HEK293 (cell line): ENCODE data around the gene ACTRT2.

Experiments
- EGR2 ChIP-seq: fragments of 450-650 bp; formaldehyde crosslinking; IDR thresholded peaks from 2 replicates; pipeline ENCODE4 v1.5.1; 2016; ENCODE audit warnings: low read depth, missing biosample characterization, missing genetic modification characterization
- HOXC10 ChIP-seq: sonication (generic); formaldehyde crosslinking; IDR thresholded peaks from 2 replicates; pipeline ENCODE4 v1.8.1; 2023; ENCODE audit warnings: mild to moderate bottlenecking, missing genetic modification reagents
- IKZF3 ChIP-seq: fragments of 450-650 bp; IDR thresholded peaks from 2 replicates; pipeline ENCODE4 v1.5.0; 2018; ENCODE audit warnings: missing biosample characterization, mild to moderate bottlenecking, missing genetic modification characterization, moderate library complexity
- KLF17 ChIP-seq: fragments of 450-650 bp; formaldehyde crosslinking; IDR thresholded peaks from 2 replicates; pipeline ENCODE4 v1.5.1; 2016; ENCODE audit warnings: missing biosample characterization, missing genetic modification characterization
- KLF7 ChIP-seq: fragments of 450-650 bp; formaldehyde crosslinking; IDR thresholded peaks from 2 replicates; pipeline ENCODE4 v1.5.1; 2016; ENCODE audit warnings: missing biosample characterization, missing genetic modification characterization, borderline replicate concordance
- KLF9 ChIP-seq: fragments of 450-650 bp; formaldehyde crosslinking; IDR thresholded peaks from 2 replicates; pipeline ENCODE4 v1.5.1; 2016; ENCODE audit warnings: missing biosample characterization, missing genetic modification characterization, low read depth
- REST ChIP-seq: fragments of 450-650 bp; formaldehyde crosslinking; IDR thresholded peaks from 2 replicates; pipeline ENCODE4 v1.5.1; 2016; ENCODE audit warnings: missing biosample characterization, missing genetic modification characterization
- ZBTB44 ChIP-seq: fragments of 450-650 bp; IDR thresholded peaks from 2 replicates; pipeline ENCODE4 v1.5.1; 2018; ENCODE audit warnings: missing biosample characterization, mild to moderate bottlenecking, missing genetic modification characterization
- ZBTB8A ChIP-seq: fragments of 450-650 bp; formaldehyde crosslinking; IDR thresholded peaks from 2 replicates; pipeline ENCODE4 v1.5.1; 2016; ENCODE audit warnings: missing biosample characterization, missing genetic modification characterization
- ZNF10 ChIP-seq: fragments of 450-650 bp; formaldehyde crosslinking; IDR thresholded peaks from 2 replicates; pipeline ENCODE4 v1.5.1; 2017; ENCODE audit warnings: missing biosample characterization, missing genetic modification characterization
- ZNF211 ChIP-seq: fragments of 450-650 bp; formaldehyde crosslinking; IDR thresholded peaks from 2 replicates; pipeline ENCODE4 v1.5.1; 2016; ENCODE audit warnings: low read depth, missing biosample characterization, missing genetic modification characterization
- ZNF248 ChIP-seq: fragments of 450-650 bp; formaldehyde crosslinking; IDR thresholded peaks from 2 replicates; pipeline ENCODE4 v1.5.1; 2017; ENCODE audit warnings: missing biosample characterization, missing genetic modification characterization
- ZNF335 ChIP-seq: fragments of 450-650 bp; formaldehyde crosslinking; conservative IDR thresholded peaks from 2 replicates; pipeline ENCODE4 v1.5.1; 2016; ENCODE audit warnings: missing biosample characterization, missing genetic modification characterization
- ZNF645 ChIP-seq: fragments of 450-650 bp; formaldehyde crosslinking; IDR thresholded peaks from 2 replicates; pipeline ENCODE4; 2016; ENCODE audit warnings: missing biosample characterization, missing genetic modification characterization
- ZNF664 ChIP-seq: fragments of 450-650 bp; formaldehyde crosslinking; IDR thresholded peaks from 2 replicates; pipeline ENCODE4 v1.5.1; 2016; ENCODE audit warnings: missing biosample characterization, missing genetic modification characterization
- ZNF830 ChIP-seq: fragments of 450-650 bp; IDR thresholded peaks from 2 replicates; pipeline ENCODE4 v1.5.0; 2018; ENCODE audit warnings: missing biosample characterization, missing genetic modification characterization, low read depth, mild to moderate bottlenecking, moderate library complexity
- TF ChIP-seq, protein P1 (sequence below): fragments of 450-650 bp; formaldehyde crosslinking; IDR thresholded peaks from 2 replicates; pipeline ENCODE4 v1.5.1; 2016; ENCODE audit warnings: missing biosample characterization, missing genetic modification characterization, borderline replicate concordance
- TF ChIP-seq, protein P2 (sequence below): fragments of 450-650 bp; formaldehyde crosslinking; IDR thresholded peaks from 2 replicates; pipeline ENCODE4 v1.5.1; 2016; ENCODE audit warnings: missing biosample characterization, missing genetic modification characterization, low read depth
- TF ChIP-seq, protein P3 (sequence below): fragments of 450-650 bp; formaldehyde crosslinking; conservative IDR thresholded peaks from 2 replicates; pipeline ENCODE4 v1.5.1; 2016; ENCODE audit warnings: low read depth, missing biosample characterization, missing genetic modification characterization

The ACTRT2 gene

GRCh38 chr1:2985694-2986548, 35.3 kb upstream of the ACTRT2 start (continued):
- TF ChIP-seq ZNF645 (tag by site-specific recombination), result 0 out of 2 replicates have a peak, but pooled peaks have one; percentile 3
- no peak for TF ChIP-seq ZBTB44 (tag by site-specific recombination)
- TF ChIP-seq ZNF248, result no peak
- no peak for TF ChIP-seq KLF17 (tag by site-specific recombination)
- no peak for TF ChIP-seq IKZF3
- no peak for TF ChIP-seq ZBTB8A (tag by site-specific recombination)
- TF ChIP-seq ZNF335 (tag by site-specific recombination), result no peak
- TF ChIP-seq HOXC10 (CRISPR knock-in tag), result no peak
- TF ChIP-seq, protein P1, sequence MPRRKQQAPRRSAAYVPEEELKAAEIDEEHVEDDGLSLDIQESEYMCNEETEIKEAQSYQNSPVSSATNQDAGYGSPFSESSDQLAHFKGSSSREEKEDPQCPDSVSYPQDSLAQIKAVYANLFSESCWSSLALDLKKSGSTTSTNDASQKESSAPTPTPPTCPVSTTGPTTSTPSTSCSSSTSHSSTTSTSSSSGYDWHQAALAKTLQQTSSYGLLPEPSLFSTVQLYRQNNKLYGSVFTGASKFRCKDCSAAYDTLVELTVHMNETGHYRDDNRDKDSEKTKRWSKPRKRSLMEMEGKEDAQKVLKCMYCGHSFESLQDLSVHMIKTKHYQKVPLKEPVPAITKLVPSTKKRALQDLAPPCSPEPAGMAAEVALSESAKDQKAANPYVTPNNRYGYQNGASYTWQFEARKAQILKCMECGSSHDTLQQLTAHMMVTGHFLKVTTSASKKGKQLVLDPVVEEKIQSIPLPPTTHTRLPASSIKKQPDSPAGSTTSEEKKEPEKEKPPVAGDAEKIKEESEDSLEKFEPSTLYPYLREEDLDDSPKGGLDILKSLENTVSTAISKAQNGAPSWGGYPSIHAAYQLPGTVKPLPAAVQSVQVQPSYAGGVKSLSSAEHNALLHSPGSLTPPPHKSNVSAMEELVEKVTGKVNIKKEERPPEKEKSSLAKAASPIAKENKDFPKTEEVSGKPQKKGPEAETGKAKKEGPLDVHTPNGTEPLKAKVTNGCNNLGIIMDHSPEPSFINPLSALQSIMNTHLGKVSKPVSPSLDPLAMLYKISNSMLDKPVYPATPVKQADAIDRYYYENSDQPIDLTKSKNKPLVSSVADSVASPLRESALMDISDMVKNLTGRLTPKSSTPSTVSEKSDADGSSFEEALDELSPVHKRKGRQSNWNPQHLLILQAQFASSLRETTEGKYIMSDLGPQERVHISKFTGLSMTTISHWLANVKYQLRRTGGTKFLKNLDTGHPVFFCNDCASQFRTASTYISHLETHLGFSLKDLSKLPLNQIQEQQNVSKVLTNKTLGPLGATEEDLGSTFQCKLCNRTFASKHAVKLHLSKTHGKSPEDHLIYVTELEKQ (tag by site-specific recombination), result no peak
- no peak for TF ChIP-seq KLF9 (tag by site-specific recombination)
- no peak for TF ChIP-seq KLF7
- TF ChIP-seq ZNF664, result no peak
- no peak for TF ChIP-seq REST (tag by site-specific recombination)
- TF ChIP-seq ZNF10 (tag by site-specific recombination), result no peak
- TF ChIP-seq, protein P2, sequence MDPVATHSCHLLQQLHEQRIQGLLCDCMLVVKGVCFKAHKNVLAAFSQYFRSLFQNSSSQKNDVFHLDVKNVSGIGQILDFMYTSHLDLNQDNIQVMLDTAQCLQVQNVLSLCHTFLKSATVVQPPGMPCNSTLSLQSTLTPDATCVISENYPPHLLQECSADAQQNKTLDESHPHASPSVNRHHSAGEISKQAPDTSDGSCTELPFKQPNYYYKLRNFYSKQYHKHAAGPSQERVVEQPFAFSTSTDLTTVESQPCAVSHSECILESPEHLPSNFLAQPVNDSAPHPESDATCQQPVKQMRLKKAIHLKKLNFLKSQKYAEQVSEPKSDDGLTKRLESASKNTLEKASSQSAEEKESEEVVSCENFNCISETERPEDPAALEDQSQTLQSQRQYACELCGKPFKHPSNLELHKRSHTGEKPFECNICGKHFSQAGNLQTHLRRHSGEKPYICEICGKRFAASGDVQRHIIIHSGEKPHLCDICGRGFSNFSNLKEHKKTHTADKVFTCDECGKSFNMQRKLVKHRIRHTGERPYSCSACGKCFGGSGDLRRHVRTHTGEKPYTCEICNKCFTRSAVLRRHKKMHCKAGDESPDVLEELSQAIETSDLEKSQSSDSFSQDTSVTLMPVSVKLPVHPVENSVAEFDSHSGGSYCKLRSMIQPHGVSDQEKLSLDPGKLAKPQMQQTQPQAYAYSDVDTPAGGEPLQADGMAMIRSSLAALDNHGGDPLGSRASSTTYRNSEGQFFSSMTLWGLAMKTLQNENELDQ (tag by site-specific recombination), result no peak
- TF ChIP-seq ZNF830 (tag by site-specific recombination), result no peak
- TF ChIP-seq ZNF211 (tag by site-specific recombination), result peak; percentile 41; the same call in 1 of the 2 replicates
- TF ChIP-seq, protein P3, sequence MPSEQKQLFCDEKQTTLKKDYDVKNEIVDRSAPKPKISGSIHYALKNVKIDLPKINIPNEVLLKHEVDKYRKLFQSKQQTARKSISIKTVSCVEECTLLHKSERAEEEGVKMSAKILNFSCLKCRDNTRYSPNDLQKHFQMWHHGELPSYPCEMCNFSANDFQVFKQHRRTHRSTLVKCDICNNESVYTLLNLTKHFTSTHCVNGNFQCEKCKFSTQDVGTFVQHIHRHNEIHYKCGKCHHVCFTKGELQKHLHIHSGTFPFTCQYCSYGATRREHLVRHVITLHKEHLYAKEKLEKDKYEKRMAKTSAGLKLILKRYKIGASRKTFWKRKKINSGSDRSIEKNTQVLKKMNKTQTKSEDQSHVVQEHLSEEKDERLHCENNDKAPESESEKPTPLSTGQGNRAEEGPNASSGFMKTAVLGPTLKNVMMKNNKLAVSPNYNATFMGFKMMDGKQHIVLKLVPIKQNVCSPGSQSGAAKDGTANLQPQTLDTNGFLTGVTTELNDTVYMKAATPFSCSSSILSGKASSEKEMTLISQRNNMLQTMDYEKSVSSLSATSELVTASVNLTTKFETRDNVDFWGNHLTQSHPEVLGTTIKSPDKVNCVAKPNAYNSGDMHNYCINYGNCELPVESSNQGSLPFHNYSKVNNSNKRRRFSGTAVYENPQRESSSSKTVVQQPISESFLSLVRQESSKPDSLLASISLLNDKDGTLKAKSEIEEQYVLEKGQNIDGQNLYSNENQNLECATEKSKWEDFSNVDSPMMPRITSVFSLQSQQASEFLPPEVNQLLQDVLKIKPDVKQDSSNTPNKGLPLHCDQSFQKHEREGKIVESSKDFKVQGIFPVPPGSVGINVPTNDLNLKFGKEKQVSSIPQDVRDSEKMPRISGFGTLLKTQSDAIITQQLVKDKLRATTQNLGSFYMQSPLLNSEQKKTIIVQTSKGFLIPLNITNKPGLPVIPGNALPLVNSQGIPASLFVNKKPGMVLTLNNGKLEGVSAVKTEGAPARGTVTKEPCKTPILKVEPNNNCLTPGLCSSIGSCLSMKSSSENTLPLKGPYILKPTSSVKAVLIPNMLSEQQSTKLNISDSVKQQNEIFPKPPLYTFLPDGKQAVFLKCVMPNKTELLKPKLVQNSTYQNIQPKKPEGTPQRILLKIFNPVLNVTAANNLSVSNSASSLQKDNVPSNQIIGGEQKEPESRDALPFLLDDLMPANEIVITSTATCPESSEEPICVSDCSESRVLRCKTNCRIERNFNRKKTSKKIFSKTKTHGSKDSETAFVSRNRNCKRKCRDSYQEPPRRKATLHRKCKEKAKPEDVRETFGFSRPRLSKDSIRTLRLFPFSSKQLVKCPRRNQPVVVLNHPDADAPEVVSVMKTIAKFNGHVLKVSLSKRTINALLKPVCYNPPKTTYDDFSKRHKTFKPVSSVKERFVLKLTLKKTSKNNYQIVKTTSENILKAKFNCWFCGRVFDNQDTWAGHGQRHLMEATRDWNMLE (tag by site-specific recombination), result no peak
- no peak for TF ChIP-seq EGR2
